Measurements from ENCODE around the gene FNDC8.

DNA sequence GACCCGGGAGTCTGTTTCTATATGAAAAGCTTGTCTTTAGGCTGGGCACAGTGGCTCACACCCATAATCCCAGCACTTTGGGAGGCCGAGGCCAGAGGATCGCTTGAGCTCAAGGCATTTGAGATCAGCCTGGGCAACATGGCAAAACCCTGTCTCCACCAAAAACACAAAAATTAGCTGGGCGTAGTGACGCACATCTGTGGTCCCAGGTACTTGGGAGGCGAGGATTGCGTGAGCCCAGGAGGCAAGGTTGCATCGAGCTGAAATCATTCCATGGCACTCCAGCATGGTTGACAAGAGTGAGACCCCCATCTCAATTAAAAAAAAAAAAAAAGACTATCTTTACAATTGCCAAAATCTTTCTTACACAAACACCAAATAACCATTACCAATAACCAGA, 35.3 kb upstream of the FNDC8 start:
- TF ChIP-seq, protein P1, sequence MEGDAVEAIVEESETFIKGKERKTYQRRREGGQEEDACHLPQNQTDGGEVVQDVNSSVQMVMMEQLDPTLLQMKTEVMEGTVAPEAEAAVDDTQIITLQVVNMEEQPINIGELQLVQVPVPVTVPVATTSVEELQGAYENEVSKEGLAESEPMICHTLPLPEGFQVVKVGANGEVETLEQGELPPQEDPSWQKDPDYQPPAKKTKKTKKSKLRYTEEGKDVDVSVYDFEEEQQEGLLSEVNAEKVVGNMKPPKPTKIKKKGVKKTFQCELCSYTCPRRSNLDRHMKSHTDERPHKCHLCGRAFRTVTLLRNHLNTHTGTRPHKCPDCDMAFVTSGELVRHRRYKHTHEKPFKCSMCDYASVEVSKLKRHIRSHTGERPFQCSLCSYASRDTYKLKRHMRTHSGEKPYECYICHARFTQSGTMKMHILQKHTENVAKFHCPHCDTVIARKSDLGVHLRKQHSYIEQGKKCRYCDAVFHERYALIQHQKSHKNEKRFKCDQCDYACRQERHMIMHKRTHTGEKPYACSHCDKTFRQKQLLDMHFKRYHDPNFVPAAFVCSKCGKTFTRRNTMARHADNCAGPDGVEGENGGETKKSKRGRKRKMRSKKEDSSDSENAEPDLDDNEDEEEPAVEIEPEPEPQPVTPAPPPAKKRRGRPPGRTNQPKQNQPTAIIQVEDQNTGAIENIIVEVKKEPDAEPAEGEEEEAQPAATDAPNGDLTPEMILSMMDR (IDR thresholded peaks at IDR 0.05) = no peak
- TF ChIP-seq POLR2A (IDR thresholded peaks at IDR 0.05; ENCODE audit: low read length) (no peak), RFX5 (IDR thresholded peaks at IDR 0.05) (no peak), CEBPB (IDR thresholded peaks at IDR 0.05) (no peak), SMC3 (IDR thresholded peaks at IDR 0.05) (no peak), MAFK (IDR thresholded peaks at IDR 0.05; ENCODE audit: partially characterized antibody) (no peak), EHF (CRISPR knock-in tag; IDR thresholded peaks at IDR 0.05) (no peak), MAZ (IDR thresholded peaks at IDR 0.05; ENCODE audit: borderline replicate concordance, low read depth, low read length) (no peak), NR3C1 (IDR thresholded peaks at IDR 0.05) (no peak)
- TF ChIP-seq, protein P2, sequence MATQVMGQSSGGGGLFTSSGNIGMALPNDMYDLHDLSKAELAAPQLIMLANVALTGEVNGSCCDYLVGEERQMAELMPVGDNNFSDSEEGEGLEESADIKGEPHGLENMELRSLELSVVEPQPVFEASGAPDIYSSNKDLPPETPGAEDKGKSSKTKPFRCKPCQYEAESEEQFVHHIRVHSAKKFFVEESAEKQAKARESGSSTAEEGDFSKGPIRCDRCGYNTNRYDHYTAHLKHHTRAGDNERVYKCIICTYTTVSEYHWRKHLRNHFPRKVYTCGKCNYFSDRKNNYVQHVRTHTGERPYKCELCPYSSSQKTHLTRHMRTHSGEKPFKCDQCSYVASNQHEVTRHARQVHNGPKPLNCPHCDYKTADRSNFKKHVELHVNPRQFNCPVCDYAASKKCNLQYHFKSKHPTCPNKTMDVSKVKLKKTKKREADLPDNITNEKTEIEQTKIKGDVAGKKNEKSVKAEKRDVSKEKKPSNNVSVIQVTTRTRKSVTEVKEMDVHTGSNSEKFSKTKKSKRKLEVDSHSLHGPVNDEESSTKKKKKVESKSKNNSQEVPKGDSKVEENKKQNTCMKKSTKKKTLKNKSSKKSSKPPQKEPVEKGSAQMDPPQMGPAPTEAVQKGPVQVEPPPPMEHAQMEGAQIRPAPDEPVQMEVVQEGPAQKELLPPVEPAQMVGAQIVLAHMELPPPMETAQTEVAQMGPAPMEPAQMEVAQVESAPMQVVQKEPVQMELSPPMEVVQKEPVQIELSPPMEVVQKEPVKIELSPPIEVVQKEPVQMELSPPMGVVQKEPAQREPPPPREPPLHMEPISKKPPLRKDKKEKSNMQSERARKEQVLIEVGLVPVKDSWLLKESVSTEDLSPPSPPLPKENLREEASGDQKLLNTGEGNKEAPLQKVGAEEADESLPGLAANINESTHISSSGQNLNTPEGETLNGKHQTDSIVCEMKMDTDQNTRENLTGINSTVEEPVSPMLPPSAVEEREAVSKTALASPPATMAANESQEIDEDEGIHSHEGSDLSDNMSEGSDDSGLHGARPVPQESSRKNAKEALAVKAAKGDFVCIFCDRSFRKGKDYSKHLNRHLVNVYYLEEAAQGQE (IDR thresholded peaks at IDR 0.05) = no peak
- TF ChIP-seq, protein P3, sequence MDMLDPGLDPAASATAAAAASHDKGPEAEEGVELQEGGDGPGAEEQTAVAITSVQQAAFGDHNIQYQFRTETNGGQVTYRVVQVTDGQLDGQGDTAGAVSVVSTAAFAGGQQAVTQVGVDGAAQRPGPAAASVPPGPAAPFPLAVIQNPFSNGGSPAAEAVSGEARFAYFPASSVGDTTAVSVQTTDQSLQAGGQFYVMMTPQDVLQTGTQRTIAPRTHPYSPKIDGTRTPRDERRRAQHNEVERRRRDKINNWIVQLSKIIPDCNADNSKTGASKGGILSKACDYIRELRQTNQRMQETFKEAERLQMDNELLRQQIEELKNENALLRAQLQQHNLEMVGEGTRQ (IDR thresholded peaks at IDR 0.05) = no peak
- TF ChIP-seq, protein P4, sequence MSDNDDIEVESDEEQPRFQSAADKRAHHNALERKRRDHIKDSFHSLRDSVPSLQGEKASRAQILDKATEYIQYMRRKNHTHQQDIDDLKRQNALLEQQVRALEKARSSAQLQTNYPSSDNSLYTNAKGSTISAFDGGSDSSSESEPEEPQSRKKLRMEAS (IDR thresholded peaks at IDR 0.05) = no peak
- TF ChIP-seq, protein P5, sequence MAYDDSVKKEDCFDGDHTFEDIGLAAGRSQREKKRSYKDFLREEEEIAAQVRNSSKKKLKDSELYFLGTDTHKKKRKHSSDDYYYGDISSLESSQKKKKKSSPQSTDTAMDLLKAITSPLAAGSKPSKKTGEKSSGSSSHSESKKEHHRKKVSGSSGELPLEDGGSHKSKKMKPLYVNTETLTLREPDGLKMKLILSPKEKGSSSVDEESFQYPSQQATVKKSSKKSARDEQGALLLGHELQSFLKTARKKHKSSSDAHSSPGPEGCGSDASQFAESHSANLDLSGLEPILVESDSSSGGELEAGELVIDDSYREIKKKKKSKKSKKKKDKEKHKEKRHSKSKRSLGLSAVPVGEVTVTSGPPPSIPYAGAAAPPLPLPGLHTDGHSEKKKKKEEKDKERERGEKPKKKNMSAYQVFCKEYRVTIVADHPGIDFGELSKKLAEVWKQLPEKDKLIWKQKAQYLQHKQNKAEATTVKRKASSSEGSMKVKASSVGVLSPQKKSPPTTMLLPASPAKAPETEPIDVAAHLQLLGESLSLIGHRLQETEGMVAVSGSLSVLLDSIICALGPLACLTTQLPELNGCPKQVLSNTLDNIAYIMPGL (CRISPR knock-in tag; IDR thresholded peaks at IDR 0.05; ENCODE audit: borderline replicate concordance) = no peak
- TF ChIP-seq, protein P6, sequence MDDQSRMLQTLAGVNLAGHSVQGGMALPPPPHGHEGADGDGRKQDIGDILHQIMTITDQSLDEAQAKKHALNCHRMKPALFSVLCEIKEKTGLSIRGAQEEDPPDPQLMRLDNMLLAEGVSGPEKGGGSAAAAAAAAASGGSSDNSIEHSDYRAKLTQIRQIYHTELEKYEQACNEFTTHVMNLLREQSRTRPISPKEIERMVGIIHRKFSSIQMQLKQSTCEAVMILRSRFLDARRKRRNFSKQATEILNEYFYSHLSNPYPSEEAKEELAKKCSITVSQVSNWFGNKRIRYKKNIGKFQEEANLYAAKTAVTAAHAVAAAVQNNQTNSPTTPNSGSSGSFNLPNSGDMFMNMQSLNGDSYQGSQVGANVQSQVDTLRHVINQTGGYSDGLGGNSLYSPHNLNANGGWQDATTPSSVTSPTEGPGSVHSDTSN (IDR thresholded peaks at IDR 0.05) = no peak

Data from A549 (cell line).